Prostate gland (tissue), 2 donors: Measurements from ENCODE around the gene PITHD1.

Source experiments
- CTCF ChIP-seq, 4 experiments: fragments of 200-600 bp in 2 of 4; fragments of 450-650 bp in 2 of 4; sonication (generic) in 2 of 4; IDR thresholded peaks; 1 replicate in 3 of 4; 2 replicates in 1 of 4; pipeline ENCODE4 v1.5.1; 2016 to 2019; ENCODE audit warnings: antibody characterized with exemption in 4 of 4, mild to moderate bottlenecking in 2 of 4, moderate library complexity in 2 of 4
- POLR2A ChIP-seq: fragments of 450-650 bp; IDR thresholded peaks from one replicate; pipeline ENCODE4 v1.6.1; 2016; ENCODE audit warnings: antibody characterized with exemption, mild to moderate bottlenecking
- POLR2AphosphoS5 ChIP-seq: sonication (generic); formaldehyde crosslinking; IDR thresholded peaks from one replicate; pipeline ENCODE4 v1.6.1; 2017; ENCODE audit warnings: antibody characterized with exemption

- TF ChIP-seq POLR2A = no peak
- no peak for TF ChIP-seq CTCF (IDR thresholded peaks at IDR 0.05)
- TF ChIP-seq POLR2AphosphoS5 = no peak
These were observed 38.1 kb downstream of the PITHD1 start for GRCh38 chr1:23816361-23816760.
